ENCODE data around the gene METTL16.
"Not testable (repeated sequence)": the region's sequence is repeated elsewhere in the genome, so short reads cannot be mapped to it uniquely, and the experiment has no call there.

DNA sequence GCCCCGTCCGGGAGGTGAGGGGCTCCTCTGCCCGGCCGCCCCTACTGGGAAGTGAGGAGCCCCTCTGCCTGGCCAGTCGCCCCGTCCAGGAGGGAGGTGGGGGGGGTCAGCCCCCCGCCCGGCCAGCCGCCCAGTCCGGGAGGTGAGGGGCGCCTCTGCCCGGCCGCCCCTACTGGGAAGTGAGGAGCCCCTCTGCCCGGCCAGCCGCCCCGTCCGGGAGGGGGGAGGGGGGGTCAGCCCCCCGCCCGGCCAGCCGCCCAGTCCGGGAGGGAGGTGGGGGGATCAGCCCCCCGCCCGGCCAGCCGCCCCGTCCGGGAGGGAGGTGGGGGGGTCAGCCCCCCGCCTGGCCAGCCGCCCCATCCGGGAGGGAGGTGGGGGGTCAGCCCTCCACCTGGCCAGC is 64.2 kb downstream of the METTL16 start:
- not testable (repeated sequence) for TF ChIP-seq ZNF274 (IDR thresholded peaks at IDR 0.05; ENCODE audit: borderline replicate concordance, extremely low read depth, low read length); RAD21 (IDR thresholded peaks at IDR 0.05 in 1 of 2, conservative IDR thresholded peaks at IDR 0.05 in 1 of 2; ENCODE audit: low read depth in 2 of 2, low read length in 2 of 2); JUND (IDR thresholded peaks at IDR 0.05; ENCODE audit: low read length); POLR2A (IDR thresholded peaks at IDR 0.05; ENCODE audit: control extremely low read depth in 1 of 2, low read depth in 2 of 2, low read length in 2 of 2); SP1 (IDR thresholded peaks at IDR 0.05; ENCODE audit: low read depth, low read length); JUN (IDR thresholded peaks at IDR 0.05; ENCODE audit: low read depth, low read length); SIN3A (conservative IDR thresholded peaks at IDR 0.05 in 1 of 2, IDR thresholded peaks at IDR 0.05 in 1 of 2; ENCODE audit: low read depth in 1 of 2, low read length in 2 of 2); EZH2 (IDR thresholded peaks at IDR 0.05; ENCODE audit: low read depth, low read length, severe bottlenecking); CBX5 (IDR thresholded peaks at IDR 0.05; ENCODE audit: low read depth, low read length); BRCA1 (IDR thresholded peaks at IDR 0.05; ENCODE audit: low read depth, low read length)
- TF ChIP-seq, protein P1, sequence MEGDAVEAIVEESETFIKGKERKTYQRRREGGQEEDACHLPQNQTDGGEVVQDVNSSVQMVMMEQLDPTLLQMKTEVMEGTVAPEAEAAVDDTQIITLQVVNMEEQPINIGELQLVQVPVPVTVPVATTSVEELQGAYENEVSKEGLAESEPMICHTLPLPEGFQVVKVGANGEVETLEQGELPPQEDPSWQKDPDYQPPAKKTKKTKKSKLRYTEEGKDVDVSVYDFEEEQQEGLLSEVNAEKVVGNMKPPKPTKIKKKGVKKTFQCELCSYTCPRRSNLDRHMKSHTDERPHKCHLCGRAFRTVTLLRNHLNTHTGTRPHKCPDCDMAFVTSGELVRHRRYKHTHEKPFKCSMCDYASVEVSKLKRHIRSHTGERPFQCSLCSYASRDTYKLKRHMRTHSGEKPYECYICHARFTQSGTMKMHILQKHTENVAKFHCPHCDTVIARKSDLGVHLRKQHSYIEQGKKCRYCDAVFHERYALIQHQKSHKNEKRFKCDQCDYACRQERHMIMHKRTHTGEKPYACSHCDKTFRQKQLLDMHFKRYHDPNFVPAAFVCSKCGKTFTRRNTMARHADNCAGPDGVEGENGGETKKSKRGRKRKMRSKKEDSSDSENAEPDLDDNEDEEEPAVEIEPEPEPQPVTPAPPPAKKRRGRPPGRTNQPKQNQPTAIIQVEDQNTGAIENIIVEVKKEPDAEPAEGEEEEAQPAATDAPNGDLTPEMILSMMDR (IDR thresholded peaks at IDR 0.05; ENCODE audit: control extremely low read depth in 1 of 3, insufficient read depth in 1 of 3, low read depth in 1 of 3, low read length in 3 of 3), result not testable (repeated sequence)
- TF ChIP-seq, protein P2, sequence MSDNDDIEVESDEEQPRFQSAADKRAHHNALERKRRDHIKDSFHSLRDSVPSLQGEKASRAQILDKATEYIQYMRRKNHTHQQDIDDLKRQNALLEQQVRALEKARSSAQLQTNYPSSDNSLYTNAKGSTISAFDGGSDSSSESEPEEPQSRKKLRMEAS (IDR thresholded peaks at IDR 0.05), result not testable (repeated sequence)
